Right kidney (tissue), 1 donor: ENCODE results near the gene SPOCK3.
"Not testable (repeated sequence)": the region's sequence is repeated elsewhere in the genome, so short reads cannot be mapped to it uniquely, and the experiment has no call there.

Source experiments
- DNase-seq: peaks from one replicate; pipeline ENCODE4 v3.0.0-alpha.2; 2016

The SPOCK3 gene

GRCh38 chr4:167035390-167035789 is 198.9 kb downstream of the SPOCK3 start:
- no peak for DNase-seq

- DNase-seq, result no peak
These were observed 199.3 kb downstream of the SPOCK3 start for GRCh38 chr4:167034983-167035382.

GRCh38 chr4:167032871-167033270 is 201.4 kb downstream of the SPOCK3 start:
- no peak for DNase-seq

- no peak for DNase-seq
These were observed 202.6 kb downstream of the SPOCK3 start for GRCh38 chr4:167031534-167032156.

- no peak for DNase-seq
These were observed 205.3 kb downstream of the SPOCK3 start for GRCh38 chr4:167028976-167029375.

- no peak for DNase-seq
These were observed 208.6 kb downstream of the SPOCK3 start for GRCh38 chr4:167025670-167026069.

- no peak for DNase-seq
These were observed 210.8 kb downstream of the SPOCK3 start for GRCh38 chr4:167023364-167023925.

GRCh38 chr4:167021545-167022155 is 212.6 kb downstream of the SPOCK3 start:
- peak; percentile 42 for DNase-seq

- no peak for DNase-seq
These were observed 213.9 kb downstream of the SPOCK3 start for GRCh38 chr4:167020410-167020809.

- no peak for DNase-seq
These were observed 219.3 kb downstream of the SPOCK3 start for GRCh38 chr4:167014944-167015343.

GRCh38 chr4:167003326-167003725 is 231.0 kb downstream of the SPOCK3 start:
- DNase-seq, result no peak

GRCh38 chr4:167000141-167000852 is 234.0 kb downstream of the SPOCK3 start:
- no peak for DNase-seq

GRCh38 chr4:166996216-166996615 is 238.1 kb downstream of the SPOCK3 start:
- DNase-seq, result no peak

GRCh38 chr4:166994686-166995085 is 239.6 kb downstream of the SPOCK3 start:
- no peak for DNase-seq

- no peak for DNase-seq
These were observed 243.2 kb downstream of the SPOCK3 start for GRCh38 chr4:166991006-166991561.

GRCh38 chr4:166989886-166990285 is 244.4 kb downstream of the SPOCK3 start:
- no peak for DNase-seq

- DNase-seq, result no peak
These were observed 247.3 kb downstream of the SPOCK3 start for GRCh38 chr4:166987026-166987425.

- no peak for DNase-seq
These were observed 252.4 kb downstream of the SPOCK3 start for GRCh38 chr4:166981847-166982246.

GRCh38 chr4:166980419-166980818 is 253.9 kb downstream of the SPOCK3 start:
- no peak for DNase-seq

GRCh38 chr4:166977596-166977995 is 256.7 kb downstream of the SPOCK3 start:
- DNase-seq, result no peak

GRCh38 chr4:166972071-166972470 is 262.2 kb downstream of the SPOCK3 start:
- no peak for DNase-seq

- not testable (repeated sequence) for DNase-seq
These were observed 266.1 kb downstream of the SPOCK3 start for GRCh38 chr4:166968219-166968618.

- DNase-seq, result no peak
These were observed 268.7 kb downstream of the SPOCK3 start for GRCh38 chr4:166965562-166965961.
